IMR-90 (cell line): ENCODE results near the gene PCDHGB5. TPM values are rescaled to one million over a fixed set of nuclear protein-coding genes. Genes with fewer than 3 reads are reported as not detected.

ENCODE experiments used
- ATAC-seq: fragments of 200-7000 bp; cut with Tn5 transposase; 2 replicates; pipeline ENCODE4 v1.9.1; 2020; ENCODE audit warnings: low read depth, mild to moderate bottlenecking, moderate library complexity
- BruUV-seq: library from RNA; stranded (reverse); fragments of 400-500 nt; replicated peaks from 2 replicates; lab custom pipeline; 2021; lab: Mats Ljungman, UMichigan
- CTCF ChIA-PET: fragments of 300-600 bp; formaldehyde crosslinking; extraction: SDS; loops from one replicate; lab custom pipeline; 2021; ENCODE audit warnings: antibody characterized with exemption; lab: Yijun Ruan, JAX
- POLR2A ChIA-PET: fragments of 300-600 bp; sonication (Branson Sonifier 250); formaldehyde crosslinking; loops from one replicate; lab custom pipeline; 2022; ENCODE audit warnings: antibody characterized with exemption; ENCODE audit not compliant: unreplicated experiment; lab: Charles Lee
- DNase-seq: peaks from one replicate; pipeline ENCODE4 v3.0.0; 2013
- H2AFZ ChIP-seq: replicated peaks from 2 replicates; pipeline ENCODE3; 2013; ENCODE audit warnings: low read length, mild to moderate bottlenecking; ENCODE audit not compliant: poor library complexity
- H2AK5ac ChIP-seq: 2 replicates; pipeline ENCODE4 v1.6.1; 2013; ENCODE audit warnings: low read depth, low read length, inconsistent platforms
- H2AK9ac ChIP-seq: replicated peaks from 2 replicates; pipeline ENCODE3; 2013; ENCODE audit warnings: mild to moderate bottlenecking, low read depth, low read length, moderate library complexity; ENCODE audit not compliant: poor library complexity
- H2BK120ac ChIP-seq: 2 replicates; pipeline ENCODE4 v1.6.1; 2013; ENCODE audit warnings: low read depth, low read length, inconsistent platforms
- H2BK15ac ChIP-seq: 3 replicates; pipeline ENCODE4 v1.6.1; 2013; ENCODE audit warnings: low read depth, low read length, inconsistent platforms
- H2BK20ac ChIP-seq: 2 replicates; pipeline ENCODE4 v1.6.1; 2013; ENCODE audit warnings: low read depth, mild to moderate bottlenecking, inconsistent platforms, low read length, moderate library complexity
- H2BK5ac ChIP-seq: 2 replicates; pipeline ENCODE4 v1.6.1; 2013; ENCODE audit warnings: mild to moderate bottlenecking, low read depth, low read length, inconsistent platforms; ENCODE audit not compliant: poor library complexity, severe bottlenecking
- H3K14ac ChIP-seq: replicated peaks from 2 replicates; pipeline ENCODE4 v1.6.1; 2013; ENCODE audit warnings: low read depth, low read length, inconsistent platforms
- H3K18ac ChIP-seq: 2 replicates; pipeline ENCODE4 v1.6.1; 2013; ENCODE audit warnings: low read depth, low read length, control low read depth
- H3K23ac ChIP-seq: 2 replicates; pipeline ENCODE4 v1.6.1; 2013; ENCODE audit warnings: low read depth, low read length, inconsistent platforms
- H3K27ac ChIP-seq: 2 replicates; pipeline ENCODE4 v1.5.1; 2013; ENCODE audit warnings: mild to moderate bottlenecking, control low read depth, low read length; ENCODE audit not compliant: insufficient read depth
- H3K27me3 ChIP-seq: 2 replicates; pipeline ENCODE4 v1.6.1; 2013; ENCODE audit warnings: low read length; ENCODE audit not compliant: control insufficient read depth, insufficient read depth
- H3K36me3 ChIP-seq: 2 replicates; pipeline ENCODE4 v1.6.1; 2013; ENCODE audit warnings: low read length, mixed read lengths; ENCODE audit not compliant: control insufficient read depth, insufficient read depth
- H3K4ac ChIP-seq: 2 replicates; pipeline ENCODE4 v1.6.1; 2013; ENCODE audit warnings: low read depth, low read length, inconsistent platforms
- H3K4me1 ChIP-seq: 2 replicates; pipeline ENCODE4 v1.6.1; 2013; ENCODE audit warnings: low read length, mixed read lengths; ENCODE audit not compliant: control insufficient read depth, insufficient read depth
- H3K4me2 ChIP-seq: 2 replicates; pipeline ENCODE4 v1.6.1; 2013; ENCODE audit warnings: low read depth, mild to moderate bottlenecking, control low read depth, low read length, moderate library complexity
- H3K4me3 ChIP-seq: 2 replicates; pipeline ENCODE4 v1.5.1; 2013; ENCODE audit warnings: low read depth, mild to moderate bottlenecking, control low read depth, low read length, moderate library complexity; ENCODE audit not compliant: insufficient read depth
- H3K56ac ChIP-seq: 2 replicates; pipeline ENCODE4 v1.6.1; 2013; ENCODE audit warnings: low read length, inconsistent platforms; ENCODE audit not compliant: insufficient read depth; ENCODE audit errors: extremely low read depth
- H3K79me1 ChIP-seq, 2 experiments: 2 replicates each; pipeline ENCODE4 v1.6.1; 2013; ENCODE audit warnings: low read length in 2 of 2, inconsistent platforms in 1 of 2, low read depth in 1 of 2
- H3K9ac ChIP-seq: 2 replicates; pipeline ENCODE4 v1.6.1; 2013; ENCODE audit warnings: low read depth, low read length, control low read depth
- H3K9me1 ChIP-seq: 2 replicates; pipeline ENCODE4 v1.6.1; 2013; ENCODE audit warnings: low read length, inconsistent platforms; ENCODE audit not compliant: insufficient read depth
- H3K9me3 ChIP-seq: 2 replicates; pipeline ENCODE4 v1.6.1; 2013; ENCODE audit warnings: low read length; ENCODE audit not compliant: control insufficient read depth, insufficient read depth
- H4K20me1 ChIP-seq: 2 replicates; pipeline ENCODE4 v1.6.1; 2013; ENCODE audit warnings: low read length, inconsistent platforms; ENCODE audit not compliant: insufficient read depth
- H4K5ac ChIP-seq: 2 replicates; pipeline ENCODE4 v1.6.1; 2013; ENCODE audit warnings: mild to moderate bottlenecking, low read depth, low read length, control low read depth
- H4K8ac ChIP-seq, 2 experiments: 2 replicates each; pipeline ENCODE4 v1.6.1; 2013; ENCODE audit warnings: low read depth in 2 of 2, low read length in 2 of 2, control low read depth in 1 of 2, inconsistent platforms in 1 of 2
- H4K91ac ChIP-seq: 2 replicates; pipeline ENCODE4 v1.6.1; 2013; ENCODE audit warnings: low read depth, low read length, inconsistent platforms; ENCODE audit not compliant: insufficient read depth
- BHLHE40 ChIP-seq: fragments of 150-350 bp; IDR thresholded peaks from 2 replicates; pipeline ENCODE4 v1.6.1; 2016; ENCODE audit warnings: mild to moderate bottlenecking, low read depth, low read length
- CHD1 ChIP-seq: IDR thresholded peaks from 2 replicates; pipeline ENCODE4 v1.6.1; 2012; ENCODE audit warnings: low read depth, low read length, improper control_type of control experiment
- CTCF ChIP-seq: conservative IDR thresholded peaks from 2 replicates; pipeline ENCODE4 v1.5.1; 2012; ENCODE audit warnings: mild to moderate bottlenecking, low read depth, low read length, improper control_type of control experiment
- ELK1 ChIP-seq: fragments of 150-350 bp; IDR thresholded peaks from 2 replicates; pipeline ENCODE4 v1.6.1; 2016; ENCODE audit warnings: low read depth, mild to moderate bottlenecking, low read length, moderate library complexity, borderline replicate concordance
- FOS ChIP-seq: fragments of 150-350 bp; IDR thresholded peaks from 2 replicates; pipeline ENCODE4 v1.6.1; 2016; ENCODE audit warnings: low read depth, low read length
- MAFK ChIP-seq: IDR thresholded peaks from 2 replicates; pipeline ENCODE4 v1.6.1; 2012; ENCODE audit warnings: low read depth, low read length, improper control_type of control experiment
- MAZ ChIP-seq: IDR thresholded peaks from 2 replicates; pipeline ENCODE4 v1.6.1; 2012; ENCODE audit warnings: low read depth, mild to moderate bottlenecking, low read length, improper control_type of control experiment, moderate library complexity, borderline replicate concordance
- MXI1 ChIP-seq: IDR thresholded peaks from 2 replicates; pipeline ENCODE4 v1.6.1; 2012; ENCODE audit warnings: low read depth, mild to moderate bottlenecking, low read length, moderate library complexity, borderline replicate concordance
- NFE2L2 ChIP-seq: fragments of 150-350 bp; IDR thresholded peaks from 2 replicates; pipeline ENCODE4 v1.6.1; 2016; ENCODE audit warnings: low read depth, mild to moderate bottlenecking, low read length
- POLR2A ChIP-seq: IDR thresholded peaks from 2 replicates; pipeline ENCODE4 v1.6.1; 2012; ENCODE audit warnings: mild to moderate bottlenecking, low read depth, low read length
- RAD21 ChIP-seq: IDR thresholded peaks from 2 replicates; pipeline ENCODE4 v1.6.1; 2012; ENCODE audit warnings: low read length, improper control_type of control experiment
- RCOR1 ChIP-seq: IDR thresholded peaks from 2 replicates; pipeline ENCODE4 v1.6.1; 2012; ENCODE audit warnings: mild to moderate bottlenecking, low read length, improper control_type of control experiment; ENCODE audit not compliant: insufficient replicate concordance
- RFX5 ChIP-seq: IDR thresholded peaks from 2 replicates; pipeline ENCODE4 v1.8.0; 2012; ENCODE audit warnings: low read depth, mild to moderate bottlenecking, low read length, moderate library complexity
- SMC3 ChIP-seq: fragments of 150-350 bp; IDR thresholded peaks from 2 replicates; pipeline ENCODE4 v1.6.1; 2016; ENCODE audit warnings: low read depth, mild to moderate bottlenecking, antibody characterized with exemption, low read length, moderate library complexity
- USF2 ChIP-seq: fragments of 150-350 bp; IDR thresholded peaks from 2 replicates; pipeline ENCODE4 v1.6.1; 2017; ENCODE audit warnings: mild to moderate bottlenecking, antibody characterized with exemption, low read length, low read depth
- WGBS, 2 experiments: methylation state at CpG; one replicate each; pipeline versions ENCODE4 v1.1.5 to v1.1.7; 2013; ENCODE audit warnings: missing lambda C conversion rate in 2 of 2; ENCODE audit not compliant: insufficient read length in 1 of 2; ENCODE audit errors: extremely low coverage in 2 of 2; 5-methylcytosine and 5-hydroxymethylcytosine counted together
- dilution Hi-C: fragments of 300-500 bp; cut with HindIII; formaldehyde crosslinking; loops from one replicate; pipeline ENCODE4 v1.14.3; 2018; ENCODE audit warnings: low sequenced_read_pairs; ENCODE audit not compliant: unreplicated experiment
- in situ Hi-C: fragments of 300-500 bp; cut with MboI; formaldehyde crosslinking; loops from 3 replicates; pipeline ENCODE4 v1.14.3; 2019; ENCODE audit warnings: low sequenced_read_pairs, inconsistent platforms, mixed read lengths
- intact Hi-C: fragments of 100-400 bp; cut with micrococcal nuclease; formaldehyde crosslinking; loops from 2 replicates; pipeline ENCODE4 v1.10.0; 2022
- polyA plus RNA-seq, 3 experiments: library from polyadenylated mRNA; depleted of rRNA; stranded (reverse); fragments of >200 nt; gene quantifications; 2 replicates each; pipeline ENCODE4 v1.2.3, GENCODE V29; 2012; ENCODE audit warnings: low replicate concordance in 1 of 3
- total RNA-seq: library from RNA; depleted of rRNA; stranded (reverse); fragments of >200 nt; gene quantifications from 2 replicates; pipeline ENCODE4 v1.2.3, GENCODE V29; 2012

PCDHGB5 gene
- total and polyA plus RNA-seq, 2 of the 4 experiments (the other 2 are of a cell fraction), result 17.2 to 20.0 TPM

DNA sequence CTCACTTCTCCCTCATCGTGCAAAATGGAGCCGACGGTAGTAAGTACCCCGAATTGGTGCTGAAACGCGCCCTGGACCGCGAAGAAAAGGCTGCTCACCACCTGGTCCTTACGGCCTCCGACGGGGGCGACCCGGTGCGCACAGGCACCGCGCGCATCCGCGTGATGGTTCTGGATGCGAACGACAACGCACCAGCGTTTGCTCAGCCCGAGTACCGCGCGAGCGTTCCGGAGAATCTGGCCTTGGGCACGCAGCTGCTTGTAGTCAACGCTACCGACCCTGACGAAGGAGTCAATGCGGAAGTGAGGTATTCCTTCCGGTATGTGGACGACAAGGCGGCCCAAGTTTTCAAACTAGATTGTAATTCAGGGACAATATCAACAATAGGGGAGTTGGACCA is 33.5 kb downstream of the PCDHGB5 start:
- Histone ChIP-seq H3K4me1 (no peaks in the 10 kb centered on the region; the same call in 1 of the 2 replicates), H2BK120ac (no peak overlapping the region), H3K79me1 (peaks cover 17 to 22% of the 10 kb centered on the region in 2 experiments; a peak in 3 of 4 replicates), H2BK20ac (no peak overlapping the region), H3K27me3 (no peaks in the 10 kb centered on the region), H2AFZ (peak overlapping the region; percentile 52), H2AK9ac (peak overlapping the region; percentile 31), H3K9ac (no peak overlapping the region), H4K5ac (peak overlapping the region; percentile 39), H4K20me1 (no peaks in the 10 kb centered on the region), H3K4me2 (peak overlapping the region; percentile 33), H3K18ac (no peak overlapping the region), H4K8ac (peak overlapping the region in 1 of 2 experiments; percentile 42; a peak in 1 of 4 replicates), H3K36me3 (peaks cover 18% of the 10 kb centered on the region), H3K56ac (no peak overlapping the region), H3K9me1 (no peaks in the 10 kb centered on the region), H4K91ac (no peak overlapping the region; the same call in 1 of the 2 replicates), H2BK5ac (no peak overlapping the region), H3K4me3 (peak overlapping the region; percentile 6; the same call in 1 of the 2 replicates), H3K14ac (no peak overlapping the region), H3K27ac (no peak overlapping the region), H2AK5ac (no peak overlapping the region), H3K4ac (no peak overlapping the region), H3K9me3 (peaks cover 36% of the 10 kb centered on the region; the same call in 1 of the 2 replicates), H3K23ac (no peak overlapping the region), H2BK15ac (no peak overlapping the region)
- TF ChIP-seq RCOR1 (no peak), NFE2L2 (no peak), MAZ (no peak), MAFK (no peak), USF2 (no peak), RAD21 (no peak), SMC3 (no peak), ELK1 (no peak), RFX5 (no peak), CHD1 (no peak), BHLHE40 (no peak), FOS (no peak), MXI1 (no peak), POLR2A (no peak), CTCF (no peak)
- ATAC-seq (no peak), DNase-seq (no peak)
- in situ Hi-C loops, result no loop called here
- ChIA-PET CTCF (interaction anchor here (1.5 kb wide), 1 partner anchor 9 kb away, joined by 3 read pairs; no protein-coding TSS in a partner anchor), POLR2A (no interaction called here)
- intact Hi-C loops, result loop anchor here (2.0 to 5.0 kb wide), 3 partner anchors 46 to 94 kb away; partner anchors contain the start of gene PCDHGC3
- BruUV-seq, result no TSS peak
- 51% methylated on average over 33 of the region's 37 CpGs; no CpG with 5 or more reads in 1 of the 2 experiments for WGBS, 2 experiments
- dilution Hi-C loops, result no loop called here
